MM.1S (cell line): ENCODE data around the gene FBXO40.

Experiments
- DNase-seq: peaks from one replicate; pipeline ENCODE4 v3.0.0-alpha.2; 2015
- H2AFZ ChIP-seq: fragments of 300-600 bp; sonication (generic); 2 replicates; pipeline ENCODE4 v1.6.0; 2016; ENCODE audit warnings: antibody characterized with exemption, low read length
- H3F3A ChIP-seq: fragments of 300-600 bp; sonication (generic); 2 replicates; pipeline ENCODE4 v1.6.1; 2016; ENCODE audit warnings: mild to moderate bottlenecking, antibody characterized with exemption, low read length, moderate library complexity, mixed read lengths; ENCODE audit not compliant: insufficient read depth
- H3K27ac ChIP-seq: fragments of 300-600 bp; sonication (generic); 2 replicates; pipeline ENCODE4 v1.5.1; 2016; ENCODE audit warnings: mild to moderate bottlenecking, low read length
- H3K27me3 ChIP-seq: fragments of 300-600 bp; sonication (generic); replicated peaks from 2 replicates; pipeline ENCODE4 v1.6.0; 2016; ENCODE audit warnings: low read length; ENCODE audit not compliant: insufficient read depth
- H3K36me3 ChIP-seq: fragments of 300-600 bp; sonication (generic); replicated peaks from 2 replicates; pipeline ENCODE4 v1.6.1; 2016; ENCODE audit warnings: mild to moderate bottlenecking, low read length, mixed read lengths; ENCODE audit not compliant: insufficient read depth
- H3K4me1 ChIP-seq: fragments of 300-600 bp; sonication (generic); 2 replicates; pipeline ENCODE4 v1.6.1; 2016; ENCODE audit warnings: low read length, mixed read lengths
- H3K4me2 ChIP-seq: fragments of 300-600 bp; sonication (generic); 2 replicates; pipeline ENCODE4 v1.6.0; 2016; ENCODE audit warnings: low read depth, low read length
- H3K4me3 ChIP-seq: fragments of 300-600 bp; sonication (generic); 2 replicates; pipeline ENCODE4 v1.5.1; 2016; ENCODE audit warnings: low read length, mixed read lengths
- H3K79me2 ChIP-seq: fragments of 300-600 bp; sonication (generic); 2 replicates; pipeline ENCODE4 v1.6.1; 2016; ENCODE audit warnings: mixed run types, low read length, mixed read lengths
- H3K9ac ChIP-seq: fragments of 300-600 bp; sonication (generic); 2 replicates; pipeline ENCODE4 v1.6.1; 2016; ENCODE audit warnings: low read length, mixed read lengths
- H3K9me2 ChIP-seq: fragments of 300-600 bp; sonication (generic); replicated peaks from 2 replicates; pipeline ENCODE4 v1.6.1; 2016; ENCODE audit warnings: mild to moderate bottlenecking, low read length, mixed read lengths; ENCODE audit not compliant: insufficient read depth
- H3K9me3 ChIP-seq: fragments of 300-600 bp; sonication (generic); replicated peaks from 2 replicates; pipeline ENCODE4 v1.6.1; 2016; ENCODE audit warnings: mild to moderate bottlenecking, low read length, mixed read lengths; ENCODE audit not compliant: insufficient read depth
- H4K20me1 ChIP-seq: fragments of 300-600 bp; sonication (generic); 2 replicates; pipeline ENCODE4 v1.6.1; 2016; ENCODE audit warnings: mild to moderate bottlenecking, low read length, moderate library complexity, mixed read lengths; ENCODE audit not compliant: insufficient read depth
- CTCF ChIP-seq: fragments of 300-600 bp; sonication (generic); IDR thresholded peaks from 2 replicates; pipeline ENCODE4 v1.5.1; 2016; ENCODE audit warnings: antibody characterized with exemption, low read length, mixed read lengths
- EZH2 ChIP-seq: fragments of 300-600 bp; sonication (generic); optimal IDR thresholded peaks from 2 replicates; pipeline ENCODE3; 2017; ENCODE audit warnings: low read depth, mild to moderate bottlenecking, antibody characterized with exemption, low read length, mixed read lengths
- EZH2phosphoT487 ChIP-seq: fragments of 300-600 bp; sonication (generic); IDR thresholded peaks from 2 replicates; pipeline ENCODE4 v1.6.1; 2018; ENCODE audit warnings: antibody characterized with exemption, low read length

FBXO40 gene

GRCh38 chr3:121567649-121568048 lies 25.5 kb upstream of the FBXO40 start, which contains the start of gene ARGFX:
Gene ARGFX (plus strand): TSS chr3:121567949. CDS start chr3:121570714, 2,765 bp downstream.
- Histone ChIP-seq H3K4me2 (no peak within 1 kb of the TSS), H4K20me1 (no peaks in the 10 kb centered on the region), H3K27me3 (no peaks in the 10 kb centered on the region), H3K9me3 (no peaks in the 10 kb centered on the region), H3K4me1 (no peaks in the 10 kb centered on the region), H3K9ac (no peak within 1 kb of the TSS), H3K4me3 (no peak within 1 kb of the TSS), H3F3A (no peaks in the 10 kb centered on the region), H2AFZ (no peak within 1 kb of the TSS), H3K79me2 (no peaks in the 10 kb centered on the region), H3K9me2 (no peaks in the 10 kb centered on the region), H3K27ac (no peak within 1 kb of the TSS), H3K36me3 (no peaks in the 10 kb centered on the region)
- no peak for DNase-seq
- TF ChIP-seq EZH2 (no peak), CTCF (no peak), EZH2phosphoT487 (no peak)

- no peak overlapping the region for H3K4me2 ChIP-seq
Observed at GRCh38 chr3:121574449-121574848, 18.7 kb upstream of the FBXO40 start.

GRCh38 chr3:121581691-121582090 lies 11.5 kb upstream of the FBXO40 start:
- Histone ChIP-seq H3K4me1 (0 out of 2 replicates have a peak, but pooled peaks cover 7% of the 10 kb centered on the region), H3K27me3 (no peaks in the 10 kb centered on the region), H3K79me2 (no peaks in the 10 kb centered on the region), H3K4me3 (no peak overlapping the region), H3K4me2 (no peak overlapping the region), H3K9me3 (no peaks in the 10 kb centered on the region), H3K27ac (no peak overlapping the region), H3K9me2 (no peaks in the 10 kb centered on the region), H3K9ac (no peak overlapping the region), H4K20me1 (no peaks in the 10 kb centered on the region), H3K36me3 (no peaks in the 10 kb centered on the region), H3F3A (peaks cover 5% of the 10 kb centered on the region; the same call in 1 of the 2 replicates), H2AFZ (no peak overlapping the region)
- no peak for DNase-seq
- TF ChIP-seq EZH2phosphoT487 (no peak), CTCF (no peak), EZH2 (no peak)

More at GRCh38 chr3:121574449-121574848, 18.7 kb upstream of the FBXO40 start:
- H3K9me3 ChIP-seq, result no peaks in the 10 kb centered on the region
- TF ChIP-seq CTCF, result no peak
- no peak for TF ChIP-seq EZH2phosphoT487
- no peak for TF ChIP-seq EZH2
- H2AFZ ChIP-seq, result no peak overlapping the region
- H3K27ac ChIP-seq, result no peak overlapping the region
- no peaks in the 10 kb centered on the region for H3K79me2 ChIP-seq
- H3K9ac ChIP-seq, result no peak overlapping the region
- H3K27me3 ChIP-seq, result no peaks in the 10 kb centered on the region
- H3F3A ChIP-seq, result no peaks in the 10 kb centered on the region
- H3K9me2 ChIP-seq, result no peaks in the 10 kb centered on the region
- H3K4me3 ChIP-seq, result no peak overlapping the region
- H3K36me3 ChIP-seq, result no peaks in the 10 kb centered on the region
- H3K4me1 ChIP-seq, result no peaks in the 10 kb centered on the region
- no peaks in the 10 kb centered on the region for H4K20me1 ChIP-seq
- DNase-seq, result no peak
